OCI-LY7 (cell line): ENCODE data around the gene BRI3. TPM values are rescaled to one million over a fixed set of nuclear protein-coding genes. Genes with fewer than 3 reads are reported as not detected.

Source experiments
- BruUV-seq: library from RNA; stranded (reverse); fragments of 400-500 nt; replicated peaks from 2 replicates; lab custom pipeline; 2021; lab: Mats Ljungman, UMichigan
- CTCF ChIA-PET: fragments of 300-600 bp; sonication (Branson Sonifier 250); formaldehyde crosslinking; loops from one replicate; lab custom pipeline; 2022; ENCODE audit warnings: antibody characterized with exemption; ENCODE audit not compliant: unreplicated experiment; lab: Charles Lee
- POLR2A ChIA-PET: fragments of 300-600 bp; sonication (Branson Sonifier 250); formaldehyde crosslinking; loops from one replicate; lab custom pipeline; 2022; ENCODE audit warnings: antibody characterized with exemption; lab: Charles Lee
- DNase-seq: peaks from one replicate; pipeline ENCODE4 v3.0.0-alpha.2; 2015; ENCODE audit warnings: low spot score
- H2AFZ ChIP-seq: fragments of 200-600 bp; sonication (generic), shearing (Covaris generic); 2 replicates; pipeline ENCODE4 v1.6.1; 2014; ENCODE audit warnings: mild to moderate bottlenecking, antibody characterized with exemption, low read length, moderate library complexity
- H3K27ac ChIP-seq: fragments of 200-600 bp; sonication (generic); 2 replicates; pipeline ENCODE4 v1.5.1; 2014; ENCODE audit warnings: mixed run types, low read depth, mild to moderate bottlenecking, moderate library complexity, low read length, inconsistent platforms; ENCODE audit not compliant: poor library complexity, severe bottlenecking
- H3K36me3 ChIP-seq: fragments of 200-600 bp; sonication (generic); 2 replicates; pipeline ENCODE4 v1.6.1; 2014; ENCODE audit warnings: mild to moderate bottlenecking, antibody characterized with exemption, low read length, moderate library complexity, mixed read lengths; ENCODE audit not compliant: insufficient read depth
- H3K4me1 ChIP-seq: fragments of 200-600 bp; sonication (generic); 2 replicates; pipeline ENCODE4 v1.5.1; 2014; ENCODE audit warnings: mild to moderate bottlenecking, low read length; ENCODE audit not compliant: insufficient read depth, poor library complexity, severe bottlenecking
- H3K4me2 ChIP-seq: fragments of 200-600 bp; sonication (generic); 2 replicates; pipeline ENCODE4 v1.6.1; 2014; ENCODE audit warnings: mild to moderate bottlenecking, low read length
- H3K4me3 ChIP-seq: fragments of 200-600 bp; sonication (generic); 2 replicates; pipeline ENCODE4 v1.5.1; 2014; ENCODE audit warnings: mild to moderate bottlenecking, low read depth, low read length; ENCODE audit not compliant: poor library complexity, severe bottlenecking
- H3K79me2 ChIP-seq: fragments of 200-600 bp; sonication (generic); 2 replicates; pipeline ENCODE4 v1.6.1; 2016; ENCODE audit warnings: low read depth, mild to moderate bottlenecking, low read length, moderate library complexity, mixed read lengths; ENCODE audit not compliant: insufficient read depth
- H3K9me2 ChIP-seq: fragments of 200-600 bp; sonication (generic); 2 replicates; pipeline ENCODE4 v1.6.1; 2016; ENCODE audit warnings: mild to moderate bottlenecking, low read length, mixed read lengths; ENCODE audit not compliant: insufficient read depth
- H3K9me3 ChIP-seq: fragments of 200-600 bp; sonication (generic); 2 replicates; pipeline ENCODE4 v1.6.1; 2014; ENCODE audit warnings: mild to moderate bottlenecking, mixed run types, low read length, mixed read lengths
- H4K20me1 ChIP-seq: fragments of 200-600 bp; sonication (generic); 2 replicates; pipeline ENCODE4 v1.6.1; 2014; ENCODE audit warnings: mild to moderate bottlenecking, antibody characterized with exemption, low read length, moderate library complexity, mixed read lengths; ENCODE audit not compliant: insufficient read depth
- CTCF ChIP-seq: fragments of 200-600 bp; sonication (generic); conservative IDR thresholded peaks from 2 replicates; pipeline ENCODE4 v1.5.1; 2014; ENCODE audit warnings: mild to moderate bottlenecking, antibody characterized with exemption, low read length, moderate library complexity, mixed read lengths
- EZH2phosphoT487 ChIP-seq: fragments of 200-600 bp; sonication (generic); IDR thresholded peaks from 2 replicates; pipeline ENCODE4 v1.6.1; 2018; ENCODE audit warnings: low read depth, borderline replicate concordance, mild to moderate bottlenecking, mixed run types, antibody characterized with exemption, low read length, moderate library complexity, mixed read lengths
- intact Hi-C: fragments of 100-400 bp; cut with micrococcal nuclease; formaldehyde crosslinking; loops from one replicate; pipeline ENCODE4 v1.10.0; 2022; ENCODE audit not compliant: unreplicated experiment
- total RNA-seq, 2 experiments: library from RNA; depleted of rRNA in 1 of 2; stranded (reverse); fragments of >200 nt in 1 of 2; shearing (Covaris generic) in 1 of 2; gene quantifications; 2 replicates each; pipeline ENCODE4 v1.2.3, GENCODE V29; 2014 to 2022

Gene BRI3
- total RNA-seq, 2 experiments from 2014 or later = 18.0 to 49.8 TPM

GRCh38 chr7:98257701-98258100 is 23.8 kb upstream of the BRI3 start:
- H2AFZ ChIP-seq = no peak overlapping the region
- H3K27ac ChIP-seq = no peak overlapping the region
- no peak overlapping the region for H3K4me3 ChIP-seq
- intact Hi-C loops = no loop called here
- no peak overlapping the region for H3K4me2 ChIP-seq
- peaks cover 2% of the 10 kb centered on the region; the same call in 1 of the 2 replicates for H3K79me2 ChIP-seq
- ChIA-PET POLR2A (interaction anchor here (0.7 kb wide), 1 partner anchor 285 kb away, joined by 5 read pairs; no protein-coding TSS in a partner anchor), CTCF (no interaction called here)
- no peak for DNase-seq
- H3K9me3 ChIP-seq = peaks cover 4% of the 10 kb centered on the region; the same call in 1 of the 2 replicates
- H4K20me1 ChIP-seq = no peaks in the 10 kb centered on the region
- H3K4me1 ChIP-seq = peaks cover 5% of the 10 kb centered on the region
- peaks cover 26% of the 10 kb centered on the region for H3K36me3 ChIP-seq
- no TSS peak for BruUV-seq
- H3K9me2 ChIP-seq = no peaks in the 10 kb centered on the region
- no peak for TF ChIP-seq EZH2phosphoT487
- TF ChIP-seq CTCF = no peak

GRCh38 chr7:98265841-98266271 is 15.6 kb upstream of the BRI3 start:
- no TSS peak for BruUV-seq
- no peak for DNase-seq
- ChIA-PET POLR2A (interaction anchor here (0.5 to 1.0 kb wide), 5 partner anchors 12 to 773 kb away, joined by 3 to 9 read pairs (median 4); no protein-coding TSS in a partner anchor), CTCF (no interaction called here)
- Histone ChIP-seq H3K27ac (no peak overlapping the region), H3K4me1 (no peaks in the 10 kb centered on the region), H3K9me3 (peaks cover 4% of the 10 kb centered on the region; the same call in 1 of the 2 replicates), H4K20me1 (no peaks in the 10 kb centered on the region), H3K9me2 (no peaks in the 10 kb centered on the region), H3K36me3 (peaks cover 15% of the 10 kb centered on the region), H2AFZ (no peak overlapping the region), H3K4me2 (no peak overlapping the region), H3K4me3 (no peak overlapping the region), H3K79me2 (no peaks in the 10 kb centered on the region)
- no peak for TF ChIP-seq EZH2phosphoT487
- no peak for TF ChIP-seq CTCF
- intact Hi-C loops = no loop called here

- DNase-seq = peak; percentile 25
- ChIA-PET POLR2A (no interaction called here), CTCF (no interaction called here)
- Histone ChIP-seq H3K9me2 (no peaks in the 10 kb centered on the region), H3K36me3 (peaks cover 5% of the 10 kb centered on the region), H2AFZ (no peak overlapping the region), H4K20me1 (no peaks in the 10 kb centered on the region), H3K4me2 (no peak overlapping the region), H3K4me1 (no peaks in the 10 kb centered on the region), H3K9me3 (no peaks in the 10 kb centered on the region), H3K27ac (no peak overlapping the region), H3K79me2 (no peaks in the 10 kb centered on the region), H3K4me3 (no peak overlapping the region)
- no TSS peak for BruUV-seq
- intact Hi-C loops = no loop called here
- no peak for TF ChIP-seq EZH2phosphoT487
- TF ChIP-seq CTCF = peak; percentile 63
Measured at GRCh38 chr7:98266840-98267239, 14.6 kb upstream of the BRI3 start.
